SU-DHL-6 (cell line): Measurements from ENCODE around the gene GRIK4.

Experiments used
- CTCF ChIP-seq: fragments of 200-600 bp; sonication (generic); IDR thresholded peaks from one replicate; pipeline ENCODE4 v1.5.1; 2017; ENCODE audit warnings: antibody characterized with exemption, mild to moderate bottlenecking, low read length, moderate library complexity; ENCODE audit not compliant: insufficient read depth, poor library complexity, severe bottlenecking
- EZH2phosphoT487 ChIP-seq: fragments of 200-600 bp; sonication (generic), shearing (Covaris generic); conservative IDR thresholded peaks from 2 replicates; pipeline ENCODE4 v1.6.1; 2018; ENCODE audit warnings: mild to moderate bottlenecking, antibody characterized with exemption, low read length, moderate library complexity, mixed read lengths

DNA sequence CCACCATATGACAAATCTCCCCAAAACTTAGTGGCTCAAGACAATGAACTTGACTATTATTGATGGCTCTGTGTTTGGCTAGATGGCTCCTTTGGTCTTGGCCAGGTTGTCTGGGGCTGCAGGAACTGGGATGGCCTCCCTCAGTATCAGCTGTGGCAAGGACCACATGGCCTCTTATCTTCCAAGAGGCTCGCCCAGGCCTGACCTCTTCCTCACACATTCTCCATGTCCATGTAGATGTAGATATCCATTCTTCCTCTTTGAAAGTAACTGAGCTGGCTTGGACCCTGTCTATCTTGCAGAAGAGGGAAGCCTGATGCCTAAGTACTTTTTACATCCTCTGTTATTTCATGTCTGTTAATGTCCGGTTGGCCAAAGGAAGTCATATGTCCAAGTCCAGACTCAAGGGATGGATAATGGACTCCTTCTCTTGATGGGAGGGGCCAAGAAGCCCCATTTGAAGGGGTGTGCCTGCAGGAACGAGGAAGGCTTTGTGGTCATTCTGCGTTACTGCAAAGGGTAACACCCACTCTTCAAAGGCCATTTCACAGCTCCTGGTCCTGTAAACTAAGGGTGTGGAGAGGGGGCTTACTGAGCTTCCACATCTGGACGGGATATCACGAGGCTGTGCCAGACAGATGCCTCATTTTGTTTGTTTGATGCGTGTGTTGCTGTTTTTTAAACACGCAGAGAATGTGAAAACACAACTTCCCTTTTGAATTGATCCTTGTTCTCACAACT lies 87.1 kb downstream of the GRIK4 start:
- TF ChIP-seq CTCF (no peak), EZH2phosphoT487 (no peak)
